T-cell (primary cell): ENCODE measurements around the gene SINHCAF. TPM values are rescaled to one million over a fixed set of nuclear protein-coding genes. Genes with fewer than 3 reads are reported as not detected.

Experiments
- ATAC-seq, 4 experiments: fragments of 200-7000 bp in 3 of 4; fragments of 150-1000 bp in 1 of 4; cut with Tn5 transposase; replicated peaks in 1 of 4; 1 replicate in 3 of 4; 2 replicates in 1 of 4; pipeline ENCODE4 v1.10.0; 2021; ENCODE audit warnings: moderate library complexity in 3 of 4, mild to moderate bottlenecking in 2 of 4, moderate number of reproducible peaks in 1 of 4
- CTCF ChIA-PET, 2 donors: fragments of 300-600 bp; sonication (Branson Sonifier 250); formaldehyde crosslinking; loops; one replicate each; lab custom pipeline; 2022; ENCODE audit warnings: antibody characterized with exemption in 2 of 2; lab: Charles Lee
- POLR2A ChIA-PET, 2 donors: fragments of 300-600 bp; sonication (Branson Sonifier 250); formaldehyde crosslinking; loops; one replicate each; lab custom pipeline; 2022; ENCODE audit warnings: antibody characterized with exemption in 2 of 2; lab: Charles Lee
- DNase-seq, 35 experiments: peaks; one replicate each; pipeline versions ENCODE4 v3.0.0 to v3.0.0-alpha.2; 2013 to 2023
- H3K27ac ChIP-seq: one replicate; pipeline ENCODE4 v1.5.1; 2013; ENCODE audit warnings: low read length
- H3K27me3 ChIP-seq, 2 experiments: replicated peaks in 1 of 2; 1 replicate in 1 of 2; 2 replicates in 1 of 2; pipeline versions ENCODE4 v1.6.1 to v1.7.0; 2013; ENCODE audit warnings: low read length in 1 of 2, mixed read lengths in 1 of 2; ENCODE audit not compliant: control insufficient read depth in 2 of 2, insufficient read depth in 2 of 2; ENCODE audit errors: extremely low read depth in 1 of 2
- H3K36me3 ChIP-seq, 2 donors: 1 replicate in 1 of 2; 2 replicates in 1 of 2; pipeline versions ENCODE4 v1.6.1 to v1.7.0; 2013; ENCODE audit warnings: low read length in 1 of 2; ENCODE audit not compliant: control insufficient read depth in 2 of 2, insufficient read depth in 1 of 2; ENCODE audit errors: extremely low read depth in 1 of 2
- H3K4me1 ChIP-seq, 2 experiments: 1 replicate in 1 of 2; 2 replicates in 1 of 2; pipeline versions ENCODE4 v1.6.1 to v1.7.0; 2013; ENCODE audit warnings: low read length in 2 of 2, mixed read lengths in 1 of 2; ENCODE audit not compliant: insufficient read depth in 2 of 2, control insufficient read depth in 1 of 2; ENCODE audit errors: extremely low read depth in 1 of 2
- H3K4me3 ChIP-seq, 2 donors: 1 replicate in 1 of 2; 2 replicates in 1 of 2; pipeline versions ENCODE4 v1.5.1 to v1.7.0; 2013; ENCODE audit warnings: mild to moderate bottlenecking in 2 of 2, low read length in 1 of 2, moderate library complexity in 1 of 2; ENCODE audit not compliant: control insufficient read depth in 1 of 2; ENCODE audit errors: extremely low read depth in 1 of 2
- H3K9me3 ChIP-seq: 2 replicates; pipeline ENCODE4 v1.7.0; 2013
- H3K27ac Mint-ChIP-seq, 2 donors: one replicate each; pipeline ENCODE4 v1.8.0; 2020 to 2021; ENCODE audit warnings: mild to moderate bottlenecking in 2 of 2, mixed read lengths in 2 of 2
- H3K27me3 Mint-ChIP-seq, 2 donors: one replicate each; pipeline ENCODE4 v1.8.0; 2021 to 2022; ENCODE audit warnings: mixed read lengths in 2 of 2
- H3K36me3 Mint-ChIP-seq: one replicate; pipeline ENCODE4 v1.8.0; 2021; ENCODE audit warnings: mixed read lengths
- H3K4me1 Mint-ChIP-seq, 3 donors: one replicate each; pipeline ENCODE4 v1.8.0; 2020 to 2022; ENCODE audit warnings: mixed read lengths in 3 of 3, mild to moderate bottlenecking in 1 of 3
- H3K4me3 Mint-ChIP-seq, 3 donors: one replicate each; pipeline ENCODE4 v1.8.0; 2020 to 2022; ENCODE audit warnings: mild to moderate bottlenecking in 3 of 3, mixed read lengths in 3 of 3, moderate library complexity in 3 of 3
- H3K9me3 Mint-ChIP-seq, 3 donors: one replicate each; pipeline ENCODE4 v1.8.0; 2020 to 2022; ENCODE audit warnings: mixed read lengths in 3 of 3
- WGBS: methylation state at CpG from one replicate; pipeline ENCODE4 v1.1.5; 2013; ENCODE audit warnings: missing lambda C conversion rate; ENCODE audit not compliant: insufficient coverage; 5-methylcytosine and 5-hydroxymethylcytosine counted together
- total RNA-seq, 35 experiments: library from RNA in 6 of 35; stranded (reverse) in 6 of 35; fragments of 120-200 nt in 1 of 35; gene quantifications; one replicate each; pipeline versions ENCODE4 v1.2.1 to v1.2.4 and lab custom pipeline; 2013 to 2026

SINHCAF gene
- total RNA-seq, 5 donors from 2014 or later (not counting 1 experiment from before 2014, with no cell fraction given): 70.3 to 93.2 (median 85.0) TPM

DNA sequence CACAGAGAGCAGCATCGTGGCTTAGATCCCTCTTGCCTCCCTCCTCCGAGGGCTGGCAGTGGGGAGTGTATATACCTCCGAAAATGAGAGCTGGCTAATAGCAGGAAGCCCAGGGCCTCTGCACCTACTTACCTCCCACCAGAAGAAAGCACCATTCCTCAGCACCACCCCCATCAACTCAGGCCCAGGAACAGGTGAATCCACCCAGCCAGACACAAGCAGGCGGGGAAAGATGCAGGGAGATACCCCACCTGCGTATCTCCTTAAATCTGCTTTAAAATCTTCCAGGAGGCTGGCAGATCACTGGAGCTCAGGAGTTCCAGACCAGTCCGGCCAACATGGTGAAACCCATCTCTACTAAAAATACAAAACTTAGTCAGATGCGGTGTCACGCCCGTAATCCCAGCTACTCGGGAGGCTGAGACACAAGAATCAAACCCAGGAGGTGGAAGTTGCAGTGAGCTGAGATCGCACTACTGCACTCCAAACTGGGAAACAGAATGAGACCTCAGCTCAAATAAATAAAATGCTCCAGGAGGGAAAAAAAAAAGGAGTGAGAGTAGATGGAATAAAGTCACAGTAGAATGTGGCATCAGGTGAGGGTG is 93.5 kb downstream of the SINHCAF start:
- ChIA-PET CTCF (interaction anchor here (0.6 to 1.1 kb wide), 5 partner anchors 9 to 140 kb away, joined by 3 to 4 read pairs (median 3); no protein-coding TSS in a partner anchor), POLR2A (no interaction called here)
- no peaks in the 10 kb centered on the region for H3K4me1 Mint-ChIP-seq
- H3K27me3 Mint-ChIP-seq: peaks cover 17 to 25% of the 10 kb centered on the region in 2 donors
- H3K4me1 ChIP-seq: no peaks in the 10 kb centered on the region
- H3K4me3 ChIP-seq: no peak overlapping the region
- DNase-seq (no peak), ATAC-seq (no peak)
- 66% methylated on average over 4 of the region's 11 CpGs for WGBS
- H3K27ac Mint-ChIP-seq: no peak overlapping the region
- no peaks in the 10 kb centered on the region for H3K36me3 Mint-ChIP-seq
- H3K27ac ChIP-seq: no peak overlapping the region
- no peaks in the 10 kb centered on the region for H3K9me3 ChIP-seq
- peaks cover 0 to 8% (median 0%) of the 10 kb centered on the region in 3 donors for H3K9me3 Mint-ChIP-seq
- H3K4me3 Mint-ChIP-seq: no peak overlapping the region
- no peaks in the 10 kb centered on the region for H3K36me3 ChIP-seq
- peaks cover 0 to 28% of the 10 kb centered on the region in 2 experiments for H3K27me3 ChIP-seq

DNA sequence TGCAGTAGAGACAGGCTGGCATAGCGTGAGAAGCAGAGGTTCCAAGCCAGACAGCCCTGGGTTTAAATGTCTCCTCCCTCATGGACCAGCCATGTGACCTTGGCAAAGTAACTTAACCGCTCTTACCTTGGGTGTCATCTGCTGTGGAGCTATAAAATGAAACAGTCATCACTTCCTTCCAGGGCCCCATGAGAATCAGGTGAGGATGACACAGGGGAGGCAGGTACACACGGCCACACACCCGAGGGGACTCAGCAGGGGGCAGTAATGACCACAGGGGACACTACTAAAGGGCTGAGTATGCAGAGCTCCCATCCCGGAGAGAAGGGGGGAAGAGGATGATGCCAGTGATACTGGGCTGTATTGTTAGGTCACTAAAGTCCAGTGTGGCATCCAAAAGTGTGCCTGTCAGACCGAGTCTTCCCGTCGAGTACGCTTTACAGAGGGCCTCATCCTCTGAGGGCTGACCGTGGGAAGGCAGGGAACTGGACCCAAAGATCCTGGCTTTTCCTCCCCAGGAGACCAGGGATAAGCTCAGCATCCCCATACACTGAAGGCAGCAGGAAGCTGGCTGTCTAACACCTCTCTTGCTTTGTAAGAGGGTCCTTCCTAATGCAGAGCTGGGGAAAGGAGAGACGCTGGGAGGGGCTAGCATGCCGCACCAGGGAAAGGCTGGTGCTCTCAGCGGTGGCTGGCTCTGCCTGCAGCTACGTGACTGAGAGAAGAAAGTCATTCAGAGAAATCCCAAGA is 94.2 kb downstream of the SINHCAF start:
- Histone ChIP-seq H3K9me3 (no peaks in the 10 kb centered on the region), H3K27ac (no peak overlapping the region), H3K27me3 (peaks cover 0 to 24% of the 10 kb centered on the region in 2 experiments), H3K4me3 (no peak overlapping the region), H3K36me3 (no peaks in the 10 kb centered on the region), H3K4me1 (no peaks in the 10 kb centered on the region)
- ChIA-PET CTCF (interaction anchor here (0.6 to 1.1 kb wide), 4 partner anchors 10 to 141 kb away, joined by 3 to 4 read pairs (median 4); no protein-coding TSS in a partner anchor), POLR2A (no interaction called here)
- H3K36me3 Mint-ChIP-seq: no peaks in the 10 kb centered on the region
- H3K27ac Mint-ChIP-seq: no peak overlapping the region
- no peak overlapping the region for H3K4me3 Mint-ChIP-seq
- WGBS: 85% methylated on average over 14 of the region's 14 CpGs
- ATAC-seq (no peak), DNase-seq (no peak)
- peaks cover 17 to 19% of the 10 kb centered on the region in 2 donors for H3K27me3 Mint-ChIP-seq
- peaks cover 0 to 8% (median 0%) of the 10 kb centered on the region in 3 donors for H3K9me3 Mint-ChIP-seq
- H3K4me1 Mint-ChIP-seq: no peaks in the 10 kb centered on the region
